GM12878 (cell line): ENCODE data around the gene POU2F1.

ENCODE experiments used
- CEBPZ ChIP-seq: fragments of 150-350 bp; IDR thresholded peaks from 2 replicates; pipeline ENCODE4 v1.6.1; 2016; ENCODE audit warnings: low read depth, low read length
- CHD4 ChIP-seq: fragments of 200-600 bp; sonication (generic); IDR thresholded peaks from 2 replicates; pipeline ENCODE4 v1.6.1; 2016; ENCODE audit warnings: mild to moderate bottlenecking
- CTCF ChIP-seq, 3 experiments: IDR thresholded peaks in 2 of 3; conservative IDR thresholded peaks in 1 of 3; 2 replicates each; pipeline ENCODE4 v1.5.1; 2011; ENCODE audit warnings: low read depth in 3 of 3, low read length in 3 of 3, mild to moderate bottlenecking in 3 of 3, control low read depth in 2 of 3, moderate library complexity in 2 of 3, inconsistent platforms in 1 of 3, mixed read lengths in 1 of 3; ENCODE audit not compliant: control insufficient read depth in 2 of 3, insufficient read depth in 1 of 3; ENCODE audit errors: extremely low read depth in 1 of 3
- ETV6 ChIP-seq, 2 experiments: fragments of 450-650 bp in 1 of 2; IDR thresholded peaks in 1 of 2; conservative IDR thresholded peaks in 1 of 2; 2 replicates each; pipeline ENCODE4 v1.6.1; 2014; ENCODE audit warnings: antibody characterized with exemption in 1 of 2, borderline replicate concordance in 1 of 2, low read depth in 1 of 2, mild to moderate bottlenecking in 1 of 2, moderate library complexity in 1 of 2
- FOXK2 ChIP-seq: fragments of 450-650 bp; IDR thresholded peaks from 2 replicates; pipeline ENCODE4 v1.6.1; 2017; ENCODE audit warnings: mild to moderate bottlenecking, moderate library complexity
- KDM1A ChIP-seq: fragments of 200-600 bp; sonication (generic); IDR thresholded peaks from 2 replicates; pipeline ENCODE4 v1.6.1; 2016; ENCODE audit warnings: borderline replicate concordance
- NFYA ChIP-seq: IDR thresholded peaks from 2 replicates; pipeline ENCODE4 v1.6.1; 2011; ENCODE audit warnings: low read depth, mild to moderate bottlenecking, low read length, improper control_type of control experiment, borderline replicate concordance
- NRF1 ChIP-seq: conservative IDR thresholded peaks from 2 replicates; pipeline ENCODE4 v1.6.1; 2011; ENCODE audit warnings: mild to moderate bottlenecking, low read depth, low read length, improper control_type of control experiment
- POLR2A ChIP-seq: IDR thresholded peaks from 2 replicates; pipeline ENCODE4 v1.6.1; 2011; ENCODE audit warnings: low read depth, mild to moderate bottlenecking, low read length
- REST ChIP-seq: IDR thresholded peaks from 2 replicates; pipeline ENCODE4 v1.6.1; 2012; ENCODE audit warnings: mild to moderate bottlenecking, low read depth, low read length
- RFX5 ChIP-seq: IDR thresholded peaks from 2 replicates; pipeline ENCODE4 v1.6.1; 2011; ENCODE audit warnings: low read depth, low read length, improper control_type of control experiment
- YBX1 ChIP-seq: fragments of 450-650 bp; IDR thresholded peaks from 2 replicates; pipeline ENCODE4 v1.6.1; 2016; ENCODE audit warnings: antibody characterized with exemption
- ZNF207 ChIP-seq: fragments of 450-650 bp; IDR thresholded peaks from 2 replicates; pipeline ENCODE4 v1.6.1; 2014; ENCODE audit warnings: antibody characterized with exemption, mild to moderate bottlenecking, borderline replicate concordance
- ZNF217 ChIP-seq: fragments of 450-650 bp; IDR thresholded peaks from 2 replicates; pipeline ENCODE4 v1.6.1; 2017; ENCODE audit warnings: antibody characterized with exemption, mild to moderate bottlenecking

GRCh38 chr1:167339405-167339804 is 118.7 kb downstream of the POU2F1 start:
- TF ChIP-seq CTCF (IDR thresholded peaks at IDR 0.05 in 2 of 3, conservative IDR thresholded peaks at IDR 0.05 in 1 of 3; ENCODE audit: control insufficient read depth in 2 of 3, extremely low read depth in 1 of 3, insufficient read depth in 1 of 3, low read depth in 3 of 3, low read length in 3 of 3), result no peak
- no peak for TF ChIP-seq ZNF217
- TF ChIP-seq ZNF207, result no peak
- no peak for TF ChIP-seq FOXK2
- TF ChIP-seq NFYA, result no peak
- TF ChIP-seq CEBPZ, result no peak
- TF ChIP-seq YBX1, result no peak
- no peak for TF ChIP-seq RFX5
- no peak for TF ChIP-seq ETV6 (conservative IDR thresholded peaks at IDR 0.05 in 1 of 2, IDR thresholded peaks at IDR 0.05 in 1 of 2; ENCODE audit: borderline replicate concordance in 1 of 2, low read depth in 1 of 2)
- TF ChIP-seq REST, result no peak
- no peak for TF ChIP-seq POLR2A
- no peak for TF ChIP-seq KDM1A
- TF ChIP-seq CHD4, result no peak
- no peak for TF ChIP-seq NRF1
